BLaER1 (cell line): Measurements from ENCODE around the gene CDK5RAP2.

Experiments
- H3K27ac ChIP-seq: shearing (Covaris generic); formaldehyde crosslinking; 2 replicates; pipeline ENCODE4 v1.8.1; 2022
- H3K27me3 ChIP-seq: shearing (Covaris generic); formaldehyde crosslinking; 2 replicates; pipeline ENCODE4 v1.8.1; 2022
- H3K36me3 ChIP-seq: shearing (Covaris generic); formaldehyde crosslinking; 2 replicates; pipeline ENCODE4 v1.8.1; 2022
- H3K4me1 ChIP-seq: shearing (Covaris generic); formaldehyde crosslinking; 2 replicates; pipeline ENCODE4 v1.8.1; 2022
- H3K4me2 ChIP-seq: shearing (Covaris generic); formaldehyde crosslinking; 2 replicates; pipeline ENCODE4 v1.8.1; 2022
- H3K4me3 ChIP-seq: shearing (Covaris generic); formaldehyde crosslinking; 2 replicates; pipeline ENCODE4 v1.8.1; 2022
- H3K9ac ChIP-seq: shearing (Covaris generic); formaldehyde crosslinking; 2 replicates; pipeline ENCODE4 v1.8.1; 2022
- H3K9me3 ChIP-seq: shearing (Covaris generic); formaldehyde crosslinking; 2 replicates; pipeline ENCODE4 v1.8.1; 2022
- H4K20me1 ChIP-seq: shearing (Covaris generic); formaldehyde crosslinking; 2 replicates; pipeline ENCODE4 v1.8.1; 2022
- Cebpa-rat ChIP-seq: shearing (Covaris generic); IDR thresholded peaks from 2 replicates; pipeline ENCODE4 v1.8.1; 2022

The CDK5RAP2 gene

DNA sequence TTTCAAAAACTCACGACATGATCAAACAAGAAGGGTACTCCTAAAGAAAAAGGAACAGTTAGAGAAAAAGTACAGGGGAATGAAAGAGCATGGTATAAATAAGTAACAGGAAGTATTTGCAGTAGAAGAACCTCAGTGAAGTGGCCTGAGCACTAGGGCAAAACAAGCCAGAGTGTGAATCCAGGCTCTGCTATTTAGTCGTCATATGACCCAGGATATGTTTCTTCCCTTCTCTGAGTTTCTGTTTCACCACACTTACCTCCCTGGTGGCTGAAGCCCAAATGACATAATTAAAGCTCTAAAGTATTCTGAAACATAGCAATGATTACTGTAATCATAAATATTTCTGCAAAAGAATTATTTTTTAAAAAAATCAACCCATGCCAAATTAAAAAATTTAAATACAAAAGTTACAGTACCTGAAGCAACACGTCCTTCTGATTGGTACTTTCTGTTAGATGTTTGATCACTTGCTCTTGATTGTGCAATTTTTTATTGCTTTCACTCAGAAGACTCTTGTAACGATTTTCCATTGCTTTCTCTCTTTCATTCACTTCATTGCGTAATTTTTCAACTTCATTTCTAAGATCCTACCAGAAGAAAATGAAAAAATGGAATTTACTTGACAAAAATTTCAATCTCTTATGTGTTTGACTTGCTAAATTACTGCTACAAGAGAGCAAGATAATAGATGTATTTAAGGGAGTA lies 88.9 kb downstream of the CDK5RAP2 start:
- no peaks in the 10 kb centered on the region for H4K20me1 ChIP-seq
- no peak overlapping the region for H3K4me2 ChIP-seq
- peaks cover 68% of the 10 kb centered on the region for H3K36me3 ChIP-seq
- H3K4me1 ChIP-seq, result peaks cover 5% of the 10 kb centered on the region; the same call in 1 of the 2 replicates
- no peak overlapping the region for H3K4me3 ChIP-seq
- H3K27ac ChIP-seq, result no peak overlapping the region
- H3K27me3 ChIP-seq, result no peaks in the 10 kb centered on the region
- H3K9me3 ChIP-seq, result peaks cover 4% of the 10 kb centered on the region; the same call in 1 of the 2 replicates
- peak; percentile 69; the same call in 1 of the 2 replicates for TF ChIP-seq Cebpa-rat
- no peak overlapping the region for H3K9ac ChIP-seq

DNA sequence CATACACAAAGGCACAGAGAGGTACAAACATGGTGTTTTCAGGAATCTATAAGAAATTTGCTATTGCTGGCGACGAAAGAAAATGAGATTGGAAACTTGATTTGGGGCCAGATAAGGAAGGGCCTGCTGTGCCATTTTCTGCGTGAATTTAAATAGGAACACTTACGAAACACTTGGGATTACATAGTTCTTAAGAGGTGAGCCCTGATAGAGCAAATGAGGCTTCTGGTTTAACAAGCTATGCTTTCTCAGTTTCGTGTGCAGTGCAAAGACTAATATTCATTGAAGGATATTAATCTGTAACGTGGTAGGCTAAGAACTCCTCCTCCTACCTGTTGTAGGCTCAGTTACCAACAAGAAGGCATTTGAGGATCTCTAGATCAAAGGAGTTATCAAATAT lies 93.1 kb downstream of the CDK5RAP2 start:
- Histone ChIP-seq H3K27me3 (no peaks in the 10 kb centered on the region), H3K4me1 (peaks cover 5% of the 10 kb centered on the region; the same call in 1 of the 2 replicates), H4K20me1 (no peaks in the 10 kb centered on the region), H3K36me3 (peaks cover 93% of the 10 kb centered on the region), H3K9ac (no peak overlapping the region), H3K4me3 (no peak overlapping the region), H3K4me2 (no peak overlapping the region), H3K9me3 (no peaks in the 10 kb centered on the region), H3K27ac (no peak overlapping the region)
- no peak for TF ChIP-seq Cebpa-rat

DNA sequence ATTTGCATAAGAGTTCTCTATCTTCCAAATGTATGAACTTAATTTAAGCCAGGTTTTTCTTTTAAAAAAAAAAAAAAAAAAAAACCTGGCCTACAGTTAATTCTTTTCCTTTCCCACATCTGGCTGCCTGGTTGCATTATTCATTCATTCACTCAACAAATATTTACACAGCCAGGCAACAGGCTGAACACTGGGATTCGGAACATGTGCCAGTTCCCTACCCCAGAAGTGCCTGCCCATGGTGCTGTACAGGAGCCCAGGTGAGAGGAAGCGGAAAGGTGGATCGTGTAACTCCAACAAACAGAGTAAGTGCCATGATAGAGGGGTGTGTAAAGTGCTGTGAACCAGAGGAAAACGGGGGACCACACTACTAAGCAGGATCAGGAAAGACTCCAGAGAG lies 93.6 kb downstream of the CDK5RAP2 start:
- H3K36me3 ChIP-seq, result peaks cover 98% of the 10 kb centered on the region
- TF ChIP-seq Cebpa-rat, result no peak
- H3K27me3 ChIP-seq, result no peaks in the 10 kb centered on the region
- no peak overlapping the region for H3K27ac ChIP-seq
- H3K9ac ChIP-seq, result no peak overlapping the region
- H3K4me2 ChIP-seq, result no peak overlapping the region
- peaks cover 5% of the 10 kb centered on the region; the same call in 1 of the 2 replicates for H3K4me1 ChIP-seq
- no peaks in the 10 kb centered on the region for H4K20me1 ChIP-seq
- H3K4me3 ChIP-seq, result no peak overlapping the region
- H3K9me3 ChIP-seq, result no peaks in the 10 kb centered on the region

DNA sequence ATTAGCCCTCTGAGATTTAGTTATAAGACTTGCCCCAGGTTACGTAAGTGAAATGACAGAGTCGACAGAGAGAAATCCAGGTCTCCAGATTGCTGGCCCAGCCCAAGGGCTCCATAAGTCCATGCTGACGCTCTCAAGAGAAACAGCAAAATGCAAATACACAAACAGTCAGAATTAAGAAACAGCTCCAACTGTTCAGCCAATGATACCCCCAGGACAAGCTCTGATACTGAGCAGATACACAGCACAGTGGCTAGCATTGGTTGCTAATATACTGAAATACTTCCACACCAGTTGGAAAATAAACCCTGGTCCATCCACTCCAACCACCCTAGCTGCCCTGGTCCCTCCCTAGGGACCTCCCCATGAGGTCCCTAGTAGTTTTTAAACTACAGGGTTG lies 94.2 kb downstream of the CDK5RAP2 start:
- Histone ChIP-seq H3K9ac (no peak overlapping the region), H3K27ac (no peak overlapping the region), H3K4me1 (no peaks in the 10 kb centered on the region), H3K4me2 (no peak overlapping the region), H3K4me3 (no peak overlapping the region), H3K27me3 (no peaks in the 10 kb centered on the region), H3K9me3 (no peaks in the 10 kb centered on the region), H3K36me3 (peaks cover 98% of the 10 kb centered on the region), H4K20me1 (no peaks in the 10 kb centered on the region)
- TF ChIP-seq Cebpa-rat, result no peak

DNA sequence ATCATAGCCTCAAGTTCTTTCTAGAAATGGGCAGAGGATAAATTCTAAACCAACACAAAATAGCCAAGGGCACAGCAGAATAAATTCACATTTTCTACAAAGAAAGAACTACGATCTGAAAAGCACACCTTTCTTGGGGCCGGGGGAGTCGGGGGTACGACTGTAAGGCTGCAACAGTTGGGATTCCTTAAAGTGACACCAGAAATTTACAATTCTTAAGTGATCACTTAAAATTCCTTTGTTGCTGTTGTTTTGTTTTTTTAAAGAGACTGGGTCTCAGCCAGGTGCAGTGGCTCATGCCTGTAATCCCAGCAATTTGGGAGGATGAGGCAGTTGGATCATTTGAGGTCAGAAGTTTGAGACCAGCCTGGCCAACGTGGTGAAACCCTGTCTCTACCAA lies 95.8 kb downstream of the CDK5RAP2 start:
- Histone ChIP-seq H3K4me3 (no peak overlapping the region), H3K4me2 (no peak overlapping the region), H3K9ac (no peak overlapping the region), H3K27ac (no peak overlapping the region), H3K4me1 (no peaks in the 10 kb centered on the region), H3K9me3 (no peaks in the 10 kb centered on the region), H3K36me3 (peaks cover 85% of the 10 kb centered on the region), H4K20me1 (no peaks in the 10 kb centered on the region), H3K27me3 (no peaks in the 10 kb centered on the region)
- TF ChIP-seq Cebpa-rat, result no peak

DNA sequence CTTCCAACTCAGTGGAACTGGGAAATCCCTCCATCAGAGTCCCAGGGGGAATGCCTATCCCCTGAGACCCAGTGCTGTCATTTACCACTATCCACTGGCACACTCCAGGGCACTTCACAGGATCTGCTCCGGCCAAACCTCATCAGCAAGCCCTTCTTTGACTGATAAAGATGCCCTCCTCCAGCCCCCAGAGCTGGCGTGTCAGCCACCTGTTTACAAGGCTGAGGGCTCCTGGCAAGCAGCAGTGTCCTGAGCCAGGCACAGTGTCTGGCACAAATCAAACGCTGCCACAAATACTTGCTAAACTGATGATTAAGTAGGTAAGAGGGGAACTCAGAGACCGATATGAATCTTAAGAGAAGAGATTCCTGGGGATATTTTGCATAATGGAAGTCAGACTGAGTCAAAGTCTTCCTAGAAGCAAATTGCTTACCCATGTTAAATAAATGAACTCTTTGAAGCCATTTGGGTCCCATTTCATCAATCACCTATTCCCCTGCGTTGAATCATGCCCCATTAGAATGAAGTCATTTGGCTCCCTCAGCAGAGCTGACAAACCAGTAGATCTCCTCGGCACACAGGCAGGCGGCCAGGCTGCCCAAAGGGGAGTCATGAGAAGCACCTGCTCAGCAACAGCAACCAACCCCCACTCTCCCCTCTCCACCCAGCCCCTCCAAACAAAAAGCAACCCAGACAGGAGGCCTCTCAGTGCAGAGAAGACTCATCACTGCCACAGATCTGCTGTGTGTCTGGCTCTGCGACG lies 97.4 kb downstream of the CDK5RAP2 start:
- Histone ChIP-seq H3K4me2 (no peak overlapping the region), H3K36me3 (peaks cover 82% of the 10 kb centered on the region)

DNA sequence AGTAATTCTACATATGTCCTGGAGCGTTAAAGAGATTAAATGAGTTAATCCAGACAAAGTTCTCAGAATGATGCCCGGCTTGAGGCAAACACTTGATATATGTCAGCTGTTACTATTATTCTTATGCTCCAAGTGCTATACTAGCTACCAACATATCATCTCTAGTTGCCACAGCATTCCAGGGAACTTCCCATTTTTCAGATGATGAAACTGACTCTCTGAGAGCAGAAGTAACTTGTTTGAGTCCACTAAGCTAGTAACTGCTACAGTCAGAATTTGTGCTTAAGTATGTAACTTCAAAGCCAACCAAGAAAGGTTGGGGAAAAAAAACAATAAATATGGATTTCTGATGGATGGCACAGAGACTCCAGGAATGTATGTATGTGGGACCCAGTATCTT lies 98.1 kb downstream of the CDK5RAP2 start:
- no peaks in the 10 kb centered on the region for H4K20me1 ChIP-seq
- peaks cover 82% of the 10 kb centered on the region for H3K36me3 ChIP-seq
- H3K9me3 ChIP-seq, result no peaks in the 10 kb centered on the region
- H3K27me3 ChIP-seq, result no peaks in the 10 kb centered on the region
- no peak overlapping the region for H3K4me2 ChIP-seq
- no peak overlapping the region for H3K27ac ChIP-seq
- TF ChIP-seq Cebpa-rat, result no peak
- H3K9ac ChIP-seq, result no peak overlapping the region
- no peak overlapping the region for H3K4me3 ChIP-seq
- no peaks in the 10 kb centered on the region for H3K4me1 ChIP-seq

More for the DNA sequence above, 97.4 kb downstream of the CDK5RAP2 start:
- no peak overlapping the region for H3K27ac ChIP-seq
- H4K20me1 ChIP-seq, result no peaks in the 10 kb centered on the region
- TF ChIP-seq Cebpa-rat, result no peak
- no peaks in the 10 kb centered on the region for H3K9me3 ChIP-seq
- H3K4me1 ChIP-seq, result no peaks in the 10 kb centered on the region
- no peaks in the 10 kb centered on the region for H3K27me3 ChIP-seq
- H3K4me3 ChIP-seq, result no peak overlapping the region
- no peak overlapping the region for H3K9ac ChIP-seq

DNA sequence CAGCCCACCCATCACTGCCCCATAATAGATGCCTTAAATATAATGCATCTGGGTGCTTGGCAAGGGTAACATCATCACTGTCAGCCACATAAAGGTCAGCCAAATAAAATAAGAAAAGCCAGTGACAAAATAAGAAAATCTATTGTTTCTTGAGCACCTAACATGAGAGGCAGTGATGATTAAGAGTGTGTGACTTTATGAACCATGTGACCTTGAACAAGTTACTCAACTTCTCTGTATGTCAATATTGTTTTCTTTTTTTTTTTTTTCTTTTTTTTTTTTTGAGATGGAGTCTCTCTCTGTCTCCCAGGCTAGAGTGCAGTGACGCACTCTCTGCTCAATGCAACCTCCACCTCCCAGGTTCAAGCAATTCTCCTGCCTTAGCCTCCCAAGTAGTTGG lies 98.7 kb downstream of the CDK5RAP2 start:
- H3K27ac ChIP-seq, result no peak overlapping the region
- no peak for TF ChIP-seq Cebpa-rat
- H3K36me3 ChIP-seq, result peaks cover 82% of the 10 kb centered on the region

DNA sequence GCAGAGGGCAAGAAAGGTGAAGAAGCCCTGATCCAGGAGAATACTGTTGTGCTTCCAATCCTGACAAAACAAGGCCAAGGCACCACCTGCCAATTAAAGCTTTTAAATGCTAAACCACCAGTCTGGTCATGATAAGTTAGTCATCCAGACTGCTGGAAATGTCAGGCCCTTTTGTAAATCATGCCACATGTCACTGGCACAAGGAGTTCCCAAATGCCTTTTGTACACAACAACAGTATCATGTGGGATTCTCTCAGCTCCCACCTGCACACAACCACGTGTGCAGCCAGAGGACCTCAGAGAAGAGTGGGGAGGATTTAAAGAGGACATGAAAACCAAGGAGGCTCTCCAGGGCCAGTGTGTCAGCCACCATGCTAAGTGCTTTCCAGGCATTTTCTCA lies 99.3 kb downstream of the CDK5RAP2 start:
- H3K27ac ChIP-seq, result no peak overlapping the region
- H3K4me2 ChIP-seq, result no peak overlapping the region
- no peaks in the 10 kb centered on the region for H3K4me1 ChIP-seq
- H4K20me1 ChIP-seq, result no peaks in the 10 kb centered on the region
- H3K9me3 ChIP-seq, result no peaks in the 10 kb centered on the region
- no peaks in the 10 kb centered on the region for H3K27me3 ChIP-seq
- peaks cover 82% of the 10 kb centered on the region for H3K36me3 ChIP-seq
- TF ChIP-seq Cebpa-rat, result no peak
- H3K4me3 ChIP-seq, result no peak overlapping the region
- no peak overlapping the region for H3K9ac ChIP-seq

More for the DNA sequence above, 98.7 kb downstream of the CDK5RAP2 start:
- Histone ChIP-seq H3K9ac (no peak overlapping the region), H3K4me2 (no peak overlapping the region), H3K27me3 (no peaks in the 10 kb centered on the region), H3K4me1 (no peaks in the 10 kb centered on the region), H3K4me3 (no peak overlapping the region), H3K9me3 (no peaks in the 10 kb centered on the region), H4K20me1 (no peaks in the 10 kb centered on the region)

DNA sequence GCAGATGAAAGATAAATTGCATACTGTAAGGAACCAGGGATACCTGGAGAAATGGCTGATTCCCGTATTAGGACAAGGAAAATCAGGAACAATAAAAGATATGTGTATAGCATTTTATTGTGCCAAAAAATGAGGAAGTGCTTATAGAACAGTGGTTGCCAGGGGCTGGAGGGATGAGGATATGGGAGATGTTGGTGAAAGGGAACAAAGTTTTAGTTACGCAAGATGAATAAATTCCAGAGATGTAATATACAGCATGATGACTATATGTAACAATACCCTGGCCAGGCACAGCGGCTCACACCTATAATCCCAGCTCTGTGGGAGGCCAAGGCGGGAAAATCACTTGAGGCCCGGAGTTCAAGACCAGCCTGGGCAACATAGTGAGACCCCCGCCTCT lies 101.8 kb downstream of the CDK5RAP2 start:
- H3K27ac ChIP-seq, result no peak overlapping the region
- no peak for TF ChIP-seq Cebpa-rat
- H3K27me3 ChIP-seq, result no peaks in the 10 kb centered on the region
- no peak overlapping the region for H3K4me3 ChIP-seq
- H3K36me3 ChIP-seq, result peaks cover 82% of the 10 kb centered on the region
- no peaks in the 10 kb centered on the region for H3K9me3 ChIP-seq
- no peaks in the 10 kb centered on the region for H3K4me1 ChIP-seq
- H3K9ac ChIP-seq, result no peak overlapping the region
- no peaks in the 10 kb centered on the region for H4K20me1 ChIP-seq
- no peak overlapping the region for H3K4me2 ChIP-seq
